Suprapubic skin (tissue), 4 donors: ENCODE results near the gene ZBTB17. TPM values are rescaled to one million over a fixed set of nuclear protein-coding genes. Genes with fewer than 3 reads are reported as not detected.

Experiments used
- DNase-seq, 2 donors: peaks; one replicate each; pipeline ENCODE4 v3.0.0-alpha.2; 2019; ENCODE audit warnings: low spot score in 2 of 2
- H3K27ac ChIP-seq: fragments of 200-600 bp; sonication (generic); one replicate; pipeline ENCODE4 v1.5.1; 2019
- H3K27me3 ChIP-seq: fragments of 200-600 bp; sonication (generic); one replicate; pipeline ENCODE4 v1.5.1; 2019
- H3K36me3 ChIP-seq: fragments of 200-600 bp; sonication (generic); one replicate; pipeline ENCODE4 v1.5.1; 2019
- H3K4me1 ChIP-seq: fragments of 200-600 bp; sonication (generic); one replicate; pipeline ENCODE4 v1.5.1; 2019
- H3K4me3 ChIP-seq: fragments of 200-600 bp; sonication (generic); one replicate; pipeline ENCODE4 v1.5.1; 2019; ENCODE audit warnings: mild to moderate bottlenecking
- H3K9me3 ChIP-seq: fragments of 200-600 bp; sonication (generic); one replicate; pipeline ENCODE4 v1.5.1; 2019
- CTCF ChIP-seq, 2 donors: fragments of 200-600 bp in 1 of 2; fragments of 450-650 bp in 1 of 2; sonication (generic) in 1 of 2; IDR thresholded peaks; one replicate each; pipeline ENCODE4 v1.5.1; 2016 to 2019; ENCODE audit warnings: antibody characterized with exemption in 2 of 2, mild to moderate bottlenecking in 1 of 2, moderate library complexity in 1 of 2
- EP300 ChIP-seq: sonication (generic); formaldehyde crosslinking; IDR thresholded peaks from one replicate; pipeline ENCODE4 v1.6.1; 2017; ENCODE audit warnings: antibody characterized with exemption
- POLR2A ChIP-seq, 2 donors: fragments of 450-650 bp; IDR thresholded peaks; one replicate each; pipeline ENCODE4 v1.6.1; 2017; ENCODE audit warnings: antibody characterized with exemption in 2 of 2, mild to moderate bottlenecking in 2 of 2, moderate library complexity in 2 of 2
- POLR2AphosphoS5 ChIP-seq, 3 donors: sonication (generic); formaldehyde crosslinking; IDR thresholded peaks; one replicate each; pipeline ENCODE4 v1.6.1; 2017; ENCODE audit warnings: antibody characterized with exemption in 3 of 3
- WGBS: methylation state at CpG from one replicate; pipeline ENCODE4 v1.1.5; 2018; 5-methylcytosine and 5-hydroxymethylcytosine counted together
- total RNA-seq, 4 donors: library from RNA; depleted of rRNA; stranded (reverse); fragments of >200 nt; gene quantifications; one replicate each; pipeline ENCODE4 v1.1.0, GENCODE V29; 2016

The ZBTB17 gene
- total RNA-seq, 4 donors from 2014 or later, result 27.2 to 44.4 (median 34.1) TPM

GRCh38 chr1:15953294-15953771, 22.6 kb downstream of the ZBTB17 start:
- 54% methylated on average over 11 of the region's 11 CpGs for WGBS
- no peak for DNase-seq
- Histone ChIP-seq H3K27ac (peak overlapping the region; percentile 78), H3K9me3 (no peaks in the 10 kb centered on the region), H3K4me1 (peaks cover 72% of the 10 kb centered on the region), H3K27me3 (no peaks in the 10 kb centered on the region), H3K36me3 (peaks cover 3% of the 10 kb centered on the region), H3K4me3 (no peak overlapping the region)
- TF ChIP-seq POLR2A (IDR thresholded peaks at IDR 0.05), result no peak
- TF ChIP-seq EP300, result no peak
- TF ChIP-seq POLR2AphosphoS5 (IDR thresholded peaks at IDR 0.05), result no peak
- no peak for TF ChIP-seq CTCF (IDR thresholded peaks at IDR 0.05)

GRCh38 chr1:15952317-15953258, 23.3 kb downstream of the ZBTB17 start:
- Histone ChIP-seq H3K27ac (peak overlapping the region; percentile 78), H3K27me3 (no peaks in the 10 kb centered on the region), H3K36me3 (peaks cover 8% of the 10 kb centered on the region), H3K4me3 (no peak overlapping the region), H3K4me1 (peaks cover 74% of the 10 kb centered on the region), H3K9me3 (no peaks in the 10 kb centered on the region)
- TF ChIP-seq POLR2A (IDR thresholded peaks at IDR 0.05) (no peak), CTCF (IDR thresholded peaks at IDR 0.05) (no peak), POLR2AphosphoS5 (IDR thresholded peaks at IDR 0.05) (no peak), EP300 (no peak)
- no peak for DNase-seq
- 64% methylated on average over 20 of the region's 27 CpGs for WGBS

GRCh38 chr1:15951341-15952153, 24.4 kb downstream of the ZBTB17 start:
- no peaks in the 10 kb centered on the region for H3K9me3 ChIP-seq
- H3K4me1 ChIP-seq, result peaks cover 74% of the 10 kb centered on the region
- no peak for DNase-seq
- peaks cover 16% of the 10 kb centered on the region for H3K36me3 ChIP-seq
- no peak for TF ChIP-seq EP300
- no peak for TF ChIP-seq POLR2AphosphoS5 (IDR thresholded peaks at IDR 0.05)
- TF ChIP-seq POLR2A (IDR thresholded peaks at IDR 0.05), result no peak
- TF ChIP-seq CTCF (IDR thresholded peaks at IDR 0.05), result no peak
- no peak overlapping the region for H3K4me3 ChIP-seq
- WGBS, result 60% methylated on average over 17 of the region's 23 CpGs
- no peaks in the 10 kb centered on the region for H3K27me3 ChIP-seq
- H3K27ac ChIP-seq, result peak overlapping the region; percentile 96

- H3K4me1 ChIP-seq, result peaks cover 74% of the 10 kb centered on the region
- TF ChIP-seq POLR2AphosphoS5 (IDR thresholded peaks at IDR 0.05) (peak in 2 of 3 donors; percentile 20 to 63), CTCF (IDR thresholded peaks at IDR 0.05) (no peak)
- DNase-seq, result no peak
- H3K36me3 ChIP-seq, result peaks cover 23% of the 10 kb centered on the region
- H3K27me3 ChIP-seq, result no peaks in the 10 kb centered on the region
- WGBS, result 15% methylated on average over 10 of the region's 10 CpGs
- H3K27ac ChIP-seq, result peak overlapping the region; percentile 96
- H3K9me3 ChIP-seq, result no peaks in the 10 kb centered on the region
- H3K4me3 ChIP-seq, result no peak overlapping the region
These were observed 25.1 kb downstream of the ZBTB17 start for GRCh38 chr1:15950763-15951295.
